OCI-LY7 (cell line): Measurements from ENCODE around the gene CALD1.

ENCODE experiments used
- EZH2phosphoT487 ChIP-seq: fragments of 200-600 bp; sonication (generic); IDR thresholded peaks from 2 replicates; pipeline ENCODE4 v1.6.1; 2018; ENCODE audit warnings: low read depth, borderline replicate concordance, mild to moderate bottlenecking, mixed run types, antibody characterized with exemption, low read length, moderate library complexity, mixed read lengths
- TF ChIP-seq, protein P1 (sequence below): fragments of 200-600 bp; sonication (generic); conservative IDR thresholded peaks from 2 replicates; pipeline ENCODE4 v1.5.1; 2014; ENCODE audit warnings: mild to moderate bottlenecking, antibody characterized with exemption, low read length, moderate library complexity, mixed read lengths

DNA sequence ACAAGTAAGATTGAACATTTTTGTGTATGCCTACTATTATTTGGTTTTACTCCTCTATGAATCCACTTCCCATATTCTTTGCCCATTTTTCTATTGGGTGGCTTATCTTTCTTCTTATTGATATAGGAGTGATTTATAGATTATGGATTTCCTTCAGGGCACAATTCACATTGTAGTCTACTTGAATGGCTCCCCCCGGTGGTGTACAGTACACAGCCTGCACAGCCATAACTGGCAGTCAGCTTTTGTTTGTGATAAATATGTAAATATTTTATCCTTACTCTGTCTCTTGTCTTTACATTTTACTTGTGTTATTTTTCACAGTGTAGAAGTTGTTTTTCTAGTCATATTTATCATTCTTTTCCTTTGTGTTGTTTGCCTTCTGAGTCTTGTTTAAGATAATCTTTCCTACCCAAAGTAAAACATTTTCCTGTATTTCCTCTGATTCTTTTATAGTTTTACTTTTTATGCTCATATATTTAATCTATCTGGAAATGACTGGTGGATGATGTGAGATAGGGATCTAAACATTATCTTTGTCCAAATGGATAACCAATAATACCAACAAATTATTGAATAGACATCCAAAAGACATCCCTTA is 23.9 kb upstream of the CALD1 start:
- TF ChIP-seq, protein P1, sequence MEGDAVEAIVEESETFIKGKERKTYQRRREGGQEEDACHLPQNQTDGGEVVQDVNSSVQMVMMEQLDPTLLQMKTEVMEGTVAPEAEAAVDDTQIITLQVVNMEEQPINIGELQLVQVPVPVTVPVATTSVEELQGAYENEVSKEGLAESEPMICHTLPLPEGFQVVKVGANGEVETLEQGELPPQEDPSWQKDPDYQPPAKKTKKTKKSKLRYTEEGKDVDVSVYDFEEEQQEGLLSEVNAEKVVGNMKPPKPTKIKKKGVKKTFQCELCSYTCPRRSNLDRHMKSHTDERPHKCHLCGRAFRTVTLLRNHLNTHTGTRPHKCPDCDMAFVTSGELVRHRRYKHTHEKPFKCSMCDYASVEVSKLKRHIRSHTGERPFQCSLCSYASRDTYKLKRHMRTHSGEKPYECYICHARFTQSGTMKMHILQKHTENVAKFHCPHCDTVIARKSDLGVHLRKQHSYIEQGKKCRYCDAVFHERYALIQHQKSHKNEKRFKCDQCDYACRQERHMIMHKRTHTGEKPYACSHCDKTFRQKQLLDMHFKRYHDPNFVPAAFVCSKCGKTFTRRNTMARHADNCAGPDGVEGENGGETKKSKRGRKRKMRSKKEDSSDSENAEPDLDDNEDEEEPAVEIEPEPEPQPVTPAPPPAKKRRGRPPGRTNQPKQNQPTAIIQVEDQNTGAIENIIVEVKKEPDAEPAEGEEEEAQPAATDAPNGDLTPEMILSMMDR, result peak; percentile 78
- TF ChIP-seq EZH2phosphoT487, result no peak
